GM19239 (cell line): ENCODE data around the gene PCYT2.

Source experiments
- DNase-seq: peaks from one replicate; pipeline ENCODE4 v3.0.0; 2011; ENCODE audit warnings: low spot score; ENCODE audit not compliant: insufficient read length
- FAIRE-seq: peaks from 2 replicates; lab custom pipeline; 2011; peaks lifted over from hg19 to GRCh38; lab: Jason Lieb, UNC

The PCYT2 gene

DNA sequence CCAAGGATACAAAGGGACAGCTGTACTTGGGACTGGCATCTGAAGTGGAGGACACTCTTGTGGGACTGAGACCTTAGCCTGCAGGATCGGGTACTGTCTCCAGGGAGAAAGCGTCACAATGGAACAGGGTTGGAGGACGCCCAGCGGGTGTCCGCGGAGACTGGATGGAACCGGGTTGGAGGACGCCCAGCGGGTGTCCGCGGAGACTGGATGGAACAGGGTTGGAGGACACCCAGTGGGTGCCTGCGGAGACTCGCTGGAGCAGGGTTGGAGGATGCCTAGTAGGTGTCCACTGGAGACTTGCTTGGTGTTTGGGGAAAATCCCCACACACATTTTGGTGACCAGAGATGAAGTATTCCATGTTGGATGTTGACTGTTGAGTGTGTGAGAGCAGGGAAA, 36.0 kb upstream of the PCYT2 start, which contains the start of gene MYADML2:
Gene MYADML2 (minus strand): TSS at position 45 of the 400 bp plus-strand sequence. CDS start 5,492 bp downstream, outside the sequence.
- FAIRE-seq (no peak), DNase-seq (no peak)

DNA sequence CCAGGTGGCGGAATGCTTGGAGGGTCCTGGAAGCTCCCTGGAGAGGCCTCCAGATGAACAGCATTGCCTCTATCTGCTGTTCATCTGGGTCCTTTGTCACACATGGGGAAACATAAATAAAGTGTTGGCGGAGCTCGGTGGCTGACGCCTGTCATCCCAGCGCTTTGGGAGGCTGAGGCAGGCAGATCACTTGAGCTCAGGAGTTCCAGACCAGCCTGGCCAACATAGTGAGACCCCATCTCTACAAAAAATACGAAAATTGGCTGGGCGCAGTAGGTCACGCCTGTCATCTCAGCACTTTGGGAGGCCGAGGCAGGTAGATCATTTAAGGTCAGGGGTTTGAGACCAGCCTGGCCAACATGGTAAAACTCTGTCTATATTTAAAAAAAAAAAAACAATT, 33.7 kb upstream of the PCYT2 start:
- FAIRE-seq, result no peak
- DNase-seq, result no peak

- FAIRE-seq (no peak), DNase-seq (no peak)
These were observed 31.0 kb upstream of the PCYT2 start for GRCh38 chr17:81942167-81942553.

- FAIRE-seq (no peak), DNase-seq (no peak)
These were observed 30.4 kb upstream of the PCYT2 start for GRCh38 chr17:81941484-81942166.

DNA sequence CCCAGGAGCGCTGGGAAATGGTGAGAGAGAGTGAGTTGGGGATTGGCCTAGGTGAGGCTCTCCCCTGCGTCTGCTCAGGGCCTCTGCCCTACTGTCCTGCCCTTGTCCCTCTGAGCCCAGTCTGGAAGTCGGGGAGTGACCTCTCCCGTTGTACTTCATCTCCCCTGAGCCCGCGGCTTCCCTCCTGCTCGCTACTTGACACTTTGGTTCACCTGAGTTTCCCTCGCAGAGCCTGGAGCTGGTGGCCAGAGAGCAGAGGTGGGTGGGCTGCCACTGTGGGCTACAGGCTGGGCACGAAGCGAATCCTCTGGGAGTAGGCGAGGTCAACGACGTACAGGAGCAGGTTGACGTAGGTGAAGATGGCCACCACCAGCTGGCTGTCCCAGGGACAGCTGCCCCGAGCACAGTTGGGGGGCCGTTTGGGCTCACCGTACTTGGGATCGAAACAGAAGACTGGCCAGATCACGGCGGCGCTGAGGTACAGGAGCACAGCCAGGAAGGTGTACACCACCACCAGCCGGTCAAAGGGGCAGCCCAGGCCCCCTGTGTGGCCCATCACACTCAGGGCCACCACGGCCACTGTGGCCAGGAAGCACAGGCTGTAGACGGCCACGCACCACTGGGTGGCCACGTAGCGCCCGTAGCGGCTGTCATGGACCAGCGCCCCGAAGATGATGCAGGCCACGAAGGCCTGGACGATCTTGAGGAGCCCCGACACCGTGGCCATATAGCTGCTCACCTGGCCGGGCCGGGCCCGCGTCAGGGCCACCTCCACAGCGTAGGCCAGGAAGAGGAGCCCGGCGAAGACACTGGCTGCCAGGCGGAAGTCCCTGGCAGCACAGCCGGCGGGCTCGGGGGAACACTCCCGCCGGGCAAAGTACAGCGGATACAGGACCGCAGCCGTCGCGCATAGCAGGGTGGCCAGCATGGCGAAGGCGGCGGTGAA, 29.6 kb upstream of the PCYT2 start:
- FAIRE-seq (no peak), DNase-seq (no peak)

GRCh38 chr17:81939881-81940385, 28.7 kb upstream of the PCYT2 start:
- FAIRE-seq, result no peak
- DNase-seq, result no peak

DNA sequence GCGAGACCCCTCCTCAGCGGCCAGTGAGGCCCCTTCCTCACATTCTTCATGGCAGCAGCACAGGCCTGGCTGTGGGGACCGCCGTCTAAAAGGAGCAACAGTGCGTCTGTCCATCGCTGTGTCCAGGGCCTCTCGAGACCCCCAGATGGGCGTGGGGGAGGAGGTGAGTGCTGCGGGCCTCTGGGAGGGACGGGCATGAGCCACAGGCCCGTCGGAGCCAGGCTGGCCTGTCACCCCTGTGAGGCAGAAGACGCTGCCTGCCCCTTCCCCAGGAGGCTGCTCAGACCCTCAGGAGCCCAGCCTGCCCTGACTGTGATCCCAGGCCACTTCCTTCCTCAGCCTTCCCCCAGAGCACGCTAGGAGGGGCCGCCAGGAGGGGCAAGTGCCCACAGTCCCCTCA, 28.0 kb upstream of the PCYT2 start:
- DNase-seq (no peak), FAIRE-seq (no peak)

DNA sequence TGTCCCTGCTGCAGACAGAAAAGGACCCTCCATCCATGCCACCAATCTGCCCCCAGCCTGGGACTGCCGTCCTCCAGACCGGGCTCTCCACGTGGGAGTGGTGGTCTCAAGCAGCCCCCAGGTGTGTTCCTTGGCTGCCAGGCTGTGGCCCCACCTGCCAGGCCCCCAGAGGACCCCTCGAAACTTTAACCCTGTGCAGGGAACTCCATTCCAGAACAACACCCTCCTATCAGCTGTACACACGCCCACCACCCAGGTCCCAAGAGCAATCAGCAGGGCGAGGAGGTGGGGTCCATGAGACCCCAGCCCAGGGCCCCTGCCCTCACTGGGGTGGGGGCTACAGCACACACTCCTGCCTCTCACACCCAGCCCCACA, 24.5 kb upstream of the PCYT2 start:
- DNase-seq, result no peak
- FAIRE-seq, result no peak

DNA sequence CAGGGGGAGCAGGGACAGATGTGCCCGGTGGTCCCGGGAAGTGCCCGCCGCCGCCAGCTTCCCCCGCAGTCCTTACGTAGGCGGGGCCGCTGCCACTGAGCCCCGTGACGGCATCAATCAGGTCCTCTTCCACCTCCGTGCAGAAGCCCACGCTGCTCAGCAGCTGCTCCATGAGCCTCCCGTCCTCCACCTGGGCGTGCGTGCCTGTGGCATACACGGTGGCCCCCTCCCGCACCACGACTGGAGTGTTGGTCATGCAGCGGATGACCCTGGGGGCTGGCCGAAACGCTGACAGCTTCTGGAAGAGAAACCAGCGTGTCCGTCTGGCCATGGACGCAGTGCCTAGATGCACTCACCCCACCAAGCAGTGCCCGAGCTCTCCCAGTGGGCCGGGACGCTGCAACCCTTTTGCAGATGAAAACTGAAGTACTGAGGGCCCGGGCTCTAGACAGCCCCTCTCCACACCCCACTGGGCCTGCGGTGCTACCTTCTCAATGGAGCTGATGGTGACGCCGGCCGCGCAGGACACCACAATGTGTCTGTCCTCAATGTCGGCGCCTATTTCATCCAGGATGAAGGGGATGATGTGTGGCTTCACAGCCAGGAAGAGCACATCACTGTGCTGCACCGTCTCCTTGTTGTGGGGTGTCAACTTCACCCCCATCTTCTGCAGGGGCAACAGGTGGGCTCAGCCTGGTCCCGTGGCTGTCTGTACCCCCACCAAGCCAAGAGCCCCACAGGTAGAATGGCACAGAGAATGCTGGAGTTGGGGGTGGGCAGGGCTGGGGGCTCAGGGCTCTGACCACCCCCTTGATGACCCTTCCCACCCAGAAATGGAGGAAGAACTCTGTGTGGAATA, 23.9 kb upstream of the PCYT2 start:
- DNase-seq, result no peak

DNA sequence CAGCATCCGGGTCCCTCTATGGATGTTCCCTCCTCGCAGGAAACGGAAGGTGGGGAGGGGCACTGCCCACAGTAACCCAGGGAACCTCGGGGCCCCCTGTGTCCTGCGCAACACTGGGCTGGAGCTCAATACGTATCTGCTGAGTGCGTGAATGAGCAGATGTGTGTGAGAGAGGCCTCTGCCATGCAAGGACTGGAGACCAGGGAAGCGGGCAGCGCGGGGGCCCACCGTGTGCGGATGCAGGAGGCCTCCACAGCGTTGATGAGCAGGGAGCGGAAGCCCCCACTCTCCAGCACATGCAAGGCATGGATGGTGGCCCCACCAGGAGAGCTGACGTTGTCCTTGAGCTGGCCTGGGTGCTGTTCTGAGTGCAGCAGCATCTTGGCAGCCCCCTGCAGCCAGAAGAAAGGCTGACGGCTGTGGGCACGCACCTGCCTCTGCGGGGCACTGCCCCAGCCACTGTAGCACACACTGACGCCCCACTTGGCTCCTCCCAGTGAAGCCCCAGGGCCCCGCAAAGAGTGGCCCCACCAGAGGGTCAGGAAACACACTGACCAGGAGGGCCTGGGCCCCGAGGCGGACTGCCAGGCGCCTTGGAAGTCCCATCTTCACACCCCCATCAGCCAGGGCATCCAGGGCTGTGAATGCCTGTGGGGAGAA, 23.0 kb upstream of the PCYT2 start:
- FAIRE-seq, result no peak
- DNase-seq, result no peak

More for the DNA sequence above, 23.9 kb upstream of the PCYT2 start:
- no peak for FAIRE-seq

GRCh38 chr17:81933178-81933699, 22.0 kb upstream of the PCYT2 start:
- FAIRE-seq (no peak), DNase-seq (no peak)

- DNase-seq (no peak), FAIRE-seq (no peak)
These were observed 21.3 kb upstream of the PCYT2 start for GRCh38 chr17:81932333-81932983.

DNA sequence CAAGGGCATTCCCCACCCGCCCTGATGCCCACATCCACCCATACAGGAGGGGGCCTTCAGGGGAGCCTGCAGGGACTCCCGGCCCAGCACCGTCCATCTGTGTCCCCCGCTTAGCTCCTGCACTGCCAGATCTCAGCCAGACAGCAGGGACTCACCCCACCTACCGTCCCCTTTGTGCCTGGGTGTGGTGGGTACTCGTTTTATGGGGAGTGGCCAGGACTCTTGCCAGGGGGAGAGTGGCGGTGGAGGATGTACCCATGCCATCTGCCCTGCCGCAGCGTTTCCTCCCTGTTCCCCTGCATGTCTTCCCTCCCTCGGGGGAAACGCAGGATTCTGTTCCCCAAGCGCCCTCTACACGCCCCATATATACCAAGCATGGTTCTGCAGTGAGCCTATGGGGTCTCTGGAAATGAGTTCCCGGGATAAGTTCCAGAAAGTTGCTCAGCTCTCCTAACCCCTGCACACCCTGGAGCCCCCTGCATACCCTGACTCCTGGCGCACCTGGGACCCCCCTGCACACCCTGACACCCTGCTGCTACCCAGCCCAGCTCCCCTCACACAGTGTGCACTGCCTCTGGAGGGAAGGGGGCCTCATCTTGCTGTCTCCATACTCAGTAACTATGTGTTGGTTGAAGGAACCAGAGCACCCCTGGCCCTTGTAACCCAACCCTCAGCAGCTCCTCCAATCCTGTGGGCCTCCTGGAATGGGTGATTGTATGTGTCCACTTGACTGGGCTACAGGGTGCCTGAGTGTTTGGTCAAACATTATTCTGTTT, 20.5 kb upstream of the PCYT2 start:
- FAIRE-seq (no peak), DNase-seq (no peak)

DNA sequence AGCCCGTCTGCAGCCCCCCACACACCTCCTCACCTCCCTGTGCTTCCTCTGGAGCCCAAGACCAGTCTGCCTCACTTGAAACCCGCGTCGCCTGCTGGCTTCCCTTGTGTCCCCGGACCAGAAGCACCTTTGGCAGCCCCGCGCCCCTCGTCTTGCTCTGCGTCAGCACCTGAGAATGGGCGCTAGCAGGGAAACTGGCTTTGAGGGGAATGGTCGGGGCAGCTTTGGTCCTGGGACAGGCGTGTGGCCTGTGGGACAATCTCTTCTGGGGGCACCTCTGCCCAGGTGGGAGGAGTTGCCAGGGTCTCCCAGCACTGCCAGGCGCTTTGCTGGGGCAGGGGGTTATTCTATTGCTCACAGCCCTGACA, 20.0 kb upstream of the PCYT2 start:
- DNase-seq (no peak), FAIRE-seq (no peak)

DNA sequence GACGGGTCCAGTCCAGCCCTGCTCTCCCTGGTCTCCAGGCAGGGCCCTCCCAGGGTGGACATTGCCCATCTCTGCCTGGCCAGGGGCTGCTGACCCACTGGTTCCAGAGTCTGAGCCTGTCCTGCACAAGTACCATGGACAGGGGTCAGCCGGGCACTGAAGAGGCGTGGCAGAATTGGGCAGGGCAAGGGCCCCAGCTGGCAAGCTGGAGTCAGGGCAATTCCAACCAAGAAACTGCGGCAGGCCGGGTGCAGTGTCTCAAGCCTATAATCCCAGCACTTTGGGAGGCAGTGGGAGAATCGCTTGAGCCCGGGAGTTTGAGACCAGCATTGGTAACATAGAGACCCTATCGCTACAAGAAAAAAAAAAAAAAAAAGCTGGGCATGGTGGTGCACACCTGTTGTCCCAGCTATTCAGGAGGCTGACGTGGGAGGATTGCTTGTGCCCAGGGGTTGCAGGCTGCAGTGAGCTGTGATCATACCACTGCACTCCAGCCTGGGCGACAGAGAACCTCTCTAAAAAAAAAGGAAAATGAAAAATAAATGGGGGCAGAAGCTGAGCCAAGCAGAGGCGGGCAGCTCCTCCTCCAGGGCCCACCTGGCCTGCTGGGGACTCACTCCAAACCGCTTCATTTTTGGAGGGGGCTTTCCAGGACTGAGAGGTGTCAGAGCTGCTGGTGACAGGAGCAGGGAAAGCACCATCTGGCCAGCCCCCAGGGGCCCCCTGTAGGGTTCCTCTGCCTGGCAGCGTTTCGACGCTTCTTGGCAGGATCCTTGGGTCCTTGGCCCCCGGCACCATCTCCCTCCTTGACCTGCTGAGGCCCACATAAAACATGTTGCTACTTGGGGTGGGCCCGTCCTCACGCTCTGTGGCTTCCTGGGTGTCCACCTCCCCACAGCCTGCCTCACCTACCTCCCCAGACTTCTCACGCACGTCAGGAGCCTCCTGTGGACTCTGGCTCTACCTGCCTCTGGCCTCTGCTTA, 19.2 kb upstream of the PCYT2 start:
- DNase-seq (no peak), FAIRE-seq (no peak)

GRCh38 chr17:81929253-81930141, 18.3 kb upstream of the PCYT2 start:
- FAIRE-seq (no peak), DNase-seq (no peak)
